ENCODE data around the gene CSTPP1.

CSTPP1 gene

GRCh38 chr11:46930089-46930488 is 6.5 kb upstream of the CSTPP1 start:
- Histone ChIP-seq H2AK5ac (ENCODE audit: low read length) (no peak overlapping the region), H4K8ac (ENCODE audit: low read depth, low read length) (no peak overlapping the region), H3K27me3 (ENCODE audit: insufficient read depth, low read length) (no peaks in the 10 kb centered on the region), H2BK12ac (ENCODE audit: low read length) (no peak overlapping the region), H3K79me2 (ENCODE audit: control insufficient read depth, insufficient read depth, low read length, poor library complexity) (no peaks in the 10 kb centered on the region), H3K4ac (ENCODE audit: low read depth, low read length) (no peak overlapping the region), H4K91ac (ENCODE audit: low read depth, low read length) (no peak overlapping the region), H2BK5ac (ENCODE audit: low read depth, low read length, poor library complexity) (no peak overlapping the region), H3K18ac (ENCODE audit: low read length) (no peak overlapping the region), H3K23ac (ENCODE audit: low read length) (no peak overlapping the region), H3K36me3 (ENCODE audit: control insufficient read depth in 1 of 2, insufficient read depth in 2 of 2, low read length in 2 of 2) (peaks cover 0 to 1% of the 10 kb centered on the region in 2 experiments), H3K4me1 (ENCODE audit: control insufficient read depth in 1 of 2, insufficient read depth in 2 of 2, low read length in 2 of 2) (no peaks in the 10 kb centered on the region), H4K12ac (ENCODE audit: low read depth, low read length) (no peak overlapping the region), H3K79me1 (ENCODE audit: low read length) (no peaks in the 10 kb centered on the region), H3K4me2 (ENCODE audit: low read length) (no peak overlapping the region), H3K4me3 (ENCODE audit: low read depth, low read length) (no peak overlapping the region), H2BK120ac (ENCODE audit: insufficient read depth, low read length, poor library complexity) (no peak overlapping the region), H3K9me3 (ENCODE audit: insufficient read depth, low read depth, low read length) (no peaks in the 10 kb centered on the region), H3K9ac (ENCODE audit: low read length) (no peak overlapping the region), H3K27ac (ENCODE audit: low read depth, low read length) (no peak overlapping the region), H2AFZ (ENCODE audit: insufficient read depth, low read length, poor library complexity) (no peak overlapping the region), H3K14ac (ENCODE audit: low read length) (no peak overlapping the region)
- no CpG with 5 or more reads among the region's 1 CpG for WGBS (ENCODE audit: extremely low coverage, insufficient coverage, insufficient read length)
- DNase-seq: peak in 1 of 2 donors; percentile 44

- H3K4me1 ChIP-seq (ENCODE audit: control insufficient read depth in 1 of 2, insufficient read depth in 2 of 2, low read length in 2 of 2): peaks cover 0 to 1% of the 10 kb centered on the region in 2 experiments
- no peak overlapping the region for H2BK5ac ChIP-seq (ENCODE audit: low read depth, low read length, poor library complexity)
- no peak overlapping the region for H3K4me2 ChIP-seq (ENCODE audit: low read length)
- no peak overlapping the region for H3K14ac ChIP-seq (ENCODE audit: low read length)
- H3K79me2 ChIP-seq (ENCODE audit: control insufficient read depth, insufficient read depth, low read length, poor library complexity): no peaks in the 10 kb centered on the region
- peaks cover 0 to 2% of the 10 kb centered on the region in 2 experiments for H3K36me3 ChIP-seq (ENCODE audit: control insufficient read depth in 1 of 2, insufficient read depth in 2 of 2, low read length in 2 of 2)
- H3K27ac ChIP-seq (ENCODE audit: low read depth, low read length): no peak overlapping the region
- no peak overlapping the region for H2AK5ac ChIP-seq (ENCODE audit: low read length)
- no peaks in the 10 kb centered on the region for H3K27me3 ChIP-seq (ENCODE audit: insufficient read depth, low read length)
- H3K4me3 ChIP-seq (ENCODE audit: low read depth, low read length): no peak overlapping the region
- no peak overlapping the region for H3K4ac ChIP-seq (ENCODE audit: low read depth, low read length)
- no peaks in the 10 kb centered on the region for H3K79me1 ChIP-seq (ENCODE audit: low read length)
- H4K91ac ChIP-seq (ENCODE audit: low read depth, low read length): no peak overlapping the region
- H3K9me3 ChIP-seq (ENCODE audit: insufficient read depth, low read depth, low read length): no peaks in the 10 kb centered on the region
- no peak overlapping the region for H4K12ac ChIP-seq (ENCODE audit: low read depth, low read length)
- WGBS (ENCODE audit: extremely low coverage, insufficient coverage, insufficient read length): no CpG with 5 or more reads among the region's 6 CpGs
- H2BK120ac ChIP-seq (ENCODE audit: insufficient read depth, low read length, poor library complexity): no peak overlapping the region
- H3K18ac ChIP-seq (ENCODE audit: low read length): no peak overlapping the region
- DNase-seq: no peak
- no peak overlapping the region for H3K9ac ChIP-seq (ENCODE audit: low read length)
- no peak overlapping the region for H4K8ac ChIP-seq (ENCODE audit: low read depth, low read length)
- H3K23ac ChIP-seq (ENCODE audit: low read length): no peak overlapping the region
- H2BK12ac ChIP-seq (ENCODE audit: low read length): no peak overlapping the region
- H2AFZ ChIP-seq (ENCODE audit: insufficient read depth, low read length, poor library complexity): no peak overlapping the region
Observed at GRCh38 chr11:46942172-46942571, 5.6 kb downstream of the CSTPP1 start.

- H2BK12ac ChIP-seq (ENCODE audit: low read length): no peak overlapping the region
- H3K9ac ChIP-seq (ENCODE audit: low read length): no peak overlapping the region
- H3K27ac ChIP-seq (ENCODE audit: low read depth, low read length): no peak overlapping the region
- H4K91ac ChIP-seq (ENCODE audit: low read depth, low read length): no peak overlapping the region
- peaks cover 1% of the 10 kb centered on the region for H3K79me1 ChIP-seq (ENCODE audit: low read length)
- H4K8ac ChIP-seq (ENCODE audit: low read depth, low read length): no peak overlapping the region
- H2BK5ac ChIP-seq (ENCODE audit: low read depth, low read length, poor library complexity): no peak overlapping the region
- no peak overlapping the region for H3K4me3 ChIP-seq (ENCODE audit: low read depth, low read length)
- no peaks in the 10 kb centered on the region for H3K79me2 ChIP-seq (ENCODE audit: control insufficient read depth, insufficient read depth, low read length, poor library complexity)
- H2BK120ac ChIP-seq (ENCODE audit: insufficient read depth, low read length, poor library complexity): no peak overlapping the region
- no peak for DNase-seq
- H3K18ac ChIP-seq (ENCODE audit: low read length): no peak overlapping the region
- peak overlapping the region; percentile 66 for H3K23ac ChIP-seq (ENCODE audit: low read length)
- H4K12ac ChIP-seq (ENCODE audit: low read depth, low read length): no peak overlapping the region
- H3K9me3 ChIP-seq (ENCODE audit: insufficient read depth, low read depth, low read length): no peaks in the 10 kb centered on the region
- H3K27me3 ChIP-seq (ENCODE audit: insufficient read depth, low read length): no peaks in the 10 kb centered on the region
- H3K36me3 ChIP-seq (ENCODE audit: control insufficient read depth in 1 of 2, insufficient read depth in 2 of 2, low read length in 2 of 2): peaks cover 0 to 2% of the 10 kb centered on the region in 2 experiments
- H2AK5ac ChIP-seq (ENCODE audit: low read length): no peak overlapping the region
- H3K4me1 ChIP-seq (ENCODE audit: control insufficient read depth in 1 of 2, insufficient read depth in 2 of 2, low read length in 2 of 2): peaks cover 0 to 4% of the 10 kb centered on the region in 2 experiments
- no peak overlapping the region for H3K4ac ChIP-seq (ENCODE audit: low read depth, low read length)
- no peak overlapping the region for H2AFZ ChIP-seq (ENCODE audit: insufficient read depth, low read length, poor library complexity)
- WGBS (ENCODE audit: extremely low coverage, insufficient coverage, insufficient read length): no CpG with 5 or more reads among the region's 4 CpGs
- no peak overlapping the region for H3K4me2 ChIP-seq (ENCODE audit: low read length)
- no peak overlapping the region for H3K14ac ChIP-seq (ENCODE audit: low read length)
Observed at GRCh38 chr11:46944356-46945075, 8.0 kb downstream of the CSTPP1 start.

- no peak overlapping the region for H3K14ac ChIP-seq (ENCODE audit: low read length)
- H4K8ac ChIP-seq (ENCODE audit: low read depth, low read length): no peak overlapping the region
- H4K12ac ChIP-seq (ENCODE audit: low read depth, low read length): no peak overlapping the region
- H3K4ac ChIP-seq (ENCODE audit: low read depth, low read length): no peak overlapping the region
- no peak overlapping the region for H3K4me3 ChIP-seq (ENCODE audit: low read depth, low read length)
- no peaks in the 10 kb centered on the region for H3K27me3 ChIP-seq (ENCODE audit: insufficient read depth, low read length)
- H2AK5ac ChIP-seq (ENCODE audit: low read length): no peak overlapping the region
- H4K91ac ChIP-seq (ENCODE audit: low read depth, low read length): no peak overlapping the region
- no peak overlapping the region for H2BK5ac ChIP-seq (ENCODE audit: low read depth, low read length, poor library complexity)
- H2AFZ ChIP-seq (ENCODE audit: insufficient read depth, low read length, poor library complexity): no peak overlapping the region
- no peak overlapping the region for H3K27ac ChIP-seq (ENCODE audit: low read depth, low read length)
- H3K4me1 ChIP-seq (ENCODE audit: control insufficient read depth in 1 of 2, insufficient read depth in 2 of 2, low read length in 2 of 2): peaks cover 0 to 4% of the 10 kb centered on the region in 2 experiments
- DNase-seq: no peak
- no peak overlapping the region for H3K9ac ChIP-seq (ENCODE audit: low read length)
- H2BK12ac ChIP-seq (ENCODE audit: low read length): no peak overlapping the region
- H3K4me2 ChIP-seq (ENCODE audit: low read length): no peak overlapping the region
- H3K79me2 ChIP-seq (ENCODE audit: control insufficient read depth, insufficient read depth, low read length, poor library complexity): no peaks in the 10 kb centered on the region
- H3K79me1 ChIP-seq (ENCODE audit: low read length): peaks cover 1% of the 10 kb centered on the region
- no peak overlapping the region for H3K23ac ChIP-seq (ENCODE audit: low read length)
- no peak overlapping the region for H3K18ac ChIP-seq (ENCODE audit: low read length)
- H2BK120ac ChIP-seq (ENCODE audit: insufficient read depth, low read length, poor library complexity): no peak overlapping the region
- H3K9me3 ChIP-seq (ENCODE audit: insufficient read depth, low read depth, low read length): no peaks in the 10 kb centered on the region
- H3K36me3 ChIP-seq (ENCODE audit: control insufficient read depth in 1 of 2, insufficient read depth in 2 of 2, low read length in 2 of 2): peaks cover 0 to 2% of the 10 kb centered on the region in 2 experiments
- WGBS (ENCODE audit: extremely low coverage, insufficient coverage, insufficient read length): no CpG with 5 or more reads among the region's 3 CpGs
Observed at GRCh38 chr11:46947399-46948077, 11.0 kb downstream of the CSTPP1 start.
